Brain microvascular endothelial cell (primary cell): ENCODE results near the gene IL4.
"Not testable (repeated sequence)": the region's sequence is repeated elsewhere in the genome, so short reads cannot be mapped to it uniquely, and the experiment has no call there.

Source experiments
- DNase-seq: peaks from one replicate; pipeline ENCODE4 v3.0.0-alpha.2; 2020
- H3K27ac ChIP-seq: fragments of 250-450 bp; sonication (Bioruptor Pico); 2 replicates; pipeline ENCODE4 v1.5.1; 2020; ENCODE audit warnings: mild to moderate bottlenecking, moderate library complexity
- H3K27me3 ChIP-seq: fragments of 250-450 bp; sonication (Bioruptor Pico); replicated peaks from 2 replicates; pipeline ENCODE4 v1.5.1; 2020; ENCODE audit warnings: mild to moderate bottlenecking
- H3K36me3 ChIP-seq: fragments of 250-450 bp; sonication (Bioruptor Pico); replicated peaks from 2 replicates; pipeline ENCODE4 v1.5.1; 2020; ENCODE audit warnings: mild to moderate bottlenecking
- H3K4me3 ChIP-seq: 2 replicates; pipeline ENCODE4 v1.5.1; 2011; ENCODE audit warnings: low read depth, mild to moderate bottlenecking, control low read depth, low read length, moderate library complexity
- CTCF ChIP-seq: IDR thresholded peaks from 2 replicates; pipeline ENCODE4 v1.5.1; 2011; ENCODE audit warnings: low read depth, mild to moderate bottlenecking, moderate library complexity, low read length, control low read depth, inconsistent platforms; ENCODE audit errors: missing control alignments
- in situ Hi-C: cut with HindIII; loops from 2 replicates; pipeline ENCODE4 v1.10.0; 2017; ENCODE audit warnings: low sequenced_read_pairs, low pct_ligation_motif_present

The IL4 gene

DNA sequence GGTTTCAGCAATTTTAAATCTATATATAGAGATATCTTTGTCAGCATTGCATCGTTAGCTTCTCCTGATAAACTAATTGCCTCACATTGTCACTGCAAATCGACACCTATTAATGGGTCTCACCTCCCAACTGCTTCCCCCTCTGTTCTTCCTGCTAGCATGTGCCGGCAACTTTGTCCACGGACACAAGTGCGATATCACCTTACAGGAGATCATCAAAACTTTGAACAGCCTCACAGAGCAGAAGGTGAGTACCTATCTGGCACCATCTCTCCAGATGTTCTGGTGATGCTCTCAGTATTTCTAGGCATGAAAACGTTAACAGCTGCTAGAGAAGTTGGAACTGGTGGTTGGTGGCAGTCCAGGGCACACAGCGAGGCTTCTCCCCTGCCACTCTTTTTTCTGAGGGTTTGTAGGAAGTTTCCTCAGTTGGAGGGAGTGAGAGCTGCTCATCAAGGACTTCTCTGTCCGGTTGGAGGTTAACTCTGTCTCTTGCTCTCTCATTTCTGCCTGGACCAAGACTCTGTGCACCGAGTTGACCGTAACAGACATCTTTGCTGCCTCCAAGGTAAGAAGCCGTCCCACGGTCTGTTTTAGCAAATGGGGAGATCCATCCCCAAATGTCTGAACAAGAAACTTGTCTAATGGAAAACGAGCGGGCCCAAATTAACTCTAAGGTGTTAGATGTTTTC, at the start of gene IL4:
Gene IL4, plus strand, starts transcription at position 51 of the 692 bp plus-strand sequence. Its CDS starts 62 bp downstream, at position 113.
- TF ChIP-seq CTCF: no peak
- H3K27me3 ChIP-seq: no peaks in the 10 kb centered on the region
- DNase-seq: no peak
- peak within 1 kb of the TSS; percentile 74 for H3K27ac ChIP-seq
- in situ Hi-C loops: no loop called here
- no peak within 1 kb of the TSS for H3K4me3 ChIP-seq
- H3K36me3 ChIP-seq: no peaks in the 10 kb centered on the region

DNA sequence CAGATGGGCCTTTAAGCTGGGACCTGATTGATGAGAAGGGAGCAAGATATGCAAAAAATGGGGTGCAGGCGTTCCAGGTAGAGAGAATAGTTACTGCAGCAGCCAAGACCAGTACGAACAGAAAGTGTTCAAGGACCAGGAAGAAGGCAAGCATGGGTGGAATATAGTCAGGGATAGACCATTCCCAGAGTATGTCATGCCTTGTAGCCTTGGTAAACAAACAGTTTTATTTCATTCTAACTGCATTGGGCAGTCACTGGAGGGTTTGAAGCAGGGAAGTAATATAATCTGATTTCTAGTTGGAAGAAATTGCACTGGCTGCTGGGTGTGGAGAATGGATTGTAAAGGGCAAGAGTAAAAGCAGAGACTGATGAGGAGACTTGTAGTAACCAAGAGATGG, 46.3 kb upstream of the IL4 start:
- no peak for DNase-seq
- Histone ChIP-seq H3K27me3 (no peaks in the 10 kb centered on the region), H3K27ac (no peak overlapping the region), H3K36me3 (peaks cover 3% of the 10 kb centered on the region), H3K4me3 (no peak overlapping the region)
- in situ Hi-C loops: no loop called here
- TF ChIP-seq CTCF: no peak

DNA sequence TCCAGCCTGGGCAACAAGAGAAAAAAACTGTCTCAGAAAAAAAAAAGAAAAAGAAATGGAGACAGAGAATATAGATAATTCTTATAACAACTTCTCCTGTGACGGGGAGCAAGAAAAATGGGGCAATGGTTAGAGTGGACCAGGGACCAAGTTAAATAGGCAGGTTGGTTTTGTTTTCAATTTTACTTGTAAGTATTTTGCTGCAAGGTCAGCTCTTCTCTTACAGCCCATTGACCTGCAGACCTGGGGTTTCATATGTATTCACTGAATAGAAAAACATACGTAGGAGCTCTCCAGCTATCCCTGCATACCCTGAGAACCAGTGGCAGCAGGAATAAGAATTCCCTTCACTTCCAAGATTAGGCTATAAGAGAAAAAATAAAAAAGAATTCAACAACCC, 45.0 kb upstream of the IL4 start:
- no peak for DNase-seq
- in situ Hi-C loops: no loop called here
- TF ChIP-seq CTCF: no peak
- H3K36me3 ChIP-seq: peaks cover 3% of the 10 kb centered on the region
- no peak overlapping the region for H3K4me3 ChIP-seq
- no peak overlapping the region for H3K27ac ChIP-seq
- no peaks in the 10 kb centered on the region for H3K27me3 ChIP-seq

- in situ Hi-C loops: no loop called here
- no peak overlapping the region for H3K27ac ChIP-seq
- no peak for DNase-seq
Measured at GRCh38 chr5:132629230-132629944, 44.4 kb upstream of the IL4 start.

DNA sequence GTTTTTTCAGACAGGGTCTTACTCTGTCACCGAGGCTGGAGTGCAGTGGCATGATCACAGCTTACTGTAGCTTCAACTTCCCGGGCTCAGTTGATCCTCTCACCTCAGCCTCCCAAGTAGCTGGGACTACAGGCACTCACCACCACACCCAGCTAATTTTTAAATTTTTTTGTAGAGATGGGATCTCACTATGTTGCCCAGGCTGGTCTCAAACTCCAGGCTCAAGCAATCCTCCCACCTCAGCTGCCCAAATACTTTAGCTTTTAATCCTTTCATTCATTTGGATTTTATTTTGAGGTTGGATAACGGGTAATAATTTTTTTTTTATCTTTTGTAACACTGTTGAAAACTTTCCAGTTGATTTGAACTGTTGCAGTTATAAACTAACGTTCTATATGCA, 40.2 kb upstream of the IL4 start:
- H3K27ac ChIP-seq, H3K4me3 ChIP-seq, H3K27me3 ChIP-seq, DNase-seq, in situ Hi-C loops: not testable (repeated sequence)
- peaks cover 10% of the 10 kb centered on the region for H3K36me3 ChIP-seq

More at GRCh38 chr5:132629230-132629944, 44.4 kb upstream of the IL4 start:
- Histone ChIP-seq H3K27me3 (no peaks in the 10 kb centered on the region), H3K4me3 (no peak overlapping the region), H3K36me3 (peaks cover 3% of the 10 kb centered on the region)
- TF ChIP-seq CTCF: no peak

- Histone ChIP-seq H3K27ac (no peak overlapping the region), H3K36me3 (peaks cover 14% of the 10 kb centered on the region), H3K27me3 (no peaks in the 10 kb centered on the region), H3K4me3 (no peak overlapping the region)
- TF ChIP-seq CTCF: no peak
- in situ Hi-C loops: no loop called here
- DNase-seq: no peak
Measured at GRCh38 chr5:132635873-132636272, 37.9 kb upstream of the IL4 start.
